Measurements from ENCODE around the gene CFAP20DC. TPM values are rescaled to one million over a fixed set of nuclear protein-coding genes. Genes with fewer than 3 reads are reported as not detected.

The CFAP20DC gene
- total and polyA plus RNA-seq, 2 of the 4 experiments (the other 2 are of a cell fraction), result 1.2 to 1.6 TPM

DNA sequence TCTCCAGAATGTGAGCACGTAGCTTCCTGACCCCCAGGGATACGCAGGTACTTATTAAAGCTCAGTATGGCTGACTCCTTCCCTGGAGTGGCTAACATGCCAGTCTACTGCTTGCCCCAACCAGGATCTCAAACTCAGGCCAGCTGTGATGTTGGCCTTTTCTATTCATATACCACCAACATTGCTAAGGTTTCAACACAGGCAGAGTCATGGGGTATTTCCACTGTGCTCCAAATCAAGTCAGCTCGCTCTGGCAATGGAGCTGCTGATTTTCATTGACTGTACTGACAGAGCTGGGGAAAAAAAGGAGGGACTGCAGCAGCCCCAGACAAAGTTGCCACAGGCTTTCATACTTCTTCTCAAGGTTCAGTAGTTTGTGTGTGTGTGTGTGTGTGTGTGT lies 87.0 kb downstream of the CFAP20DC start:
- intact Hi-C loops (cut with micrococcal nuclease), result loop anchor here (5.0 kb wide), 1 partner anchor 141 kb away; no protein-coding TSS in a partner anchor

More for the DNA sequence above, 87.0 kb downstream of the CFAP20DC start:
- H3K56ac ChIP-seq (ENCODE audit: extremely low read depth, insufficient read depth, low read length), result no peak overlapping the region; the same call in 1 of the 2 replicates
- peak overlapping the region; percentile 94 for H4K5ac ChIP-seq (ENCODE audit: low read depth, low read length)
- ATAC-seq (ENCODE audit: low read depth) (peak; percentile 8; the same call in 1 of the 2 replicates), DNase-seq (peak; percentile 64)
- H3K9me1 ChIP-seq (ENCODE audit: insufficient read depth, low read length), result peaks cover 9% of the 10 kb centered on the region
- peak overlapping the region; percentile 89 for H3K18ac ChIP-seq (ENCODE audit: low read depth, low read length)
- CTCF ChIA-PET, result interaction anchor here (0.7 kb wide), 1 partner anchor 24 kb away, joined by 3 read pairs; no protein-coding TSS in a partner anchor
- H3K27me3 ChIP-seq (ENCODE audit: control insufficient read depth, insufficient read depth, low read length), result no peaks in the 10 kb centered on the region
- peak overlapping the region; percentile 30; the same call in 1 of the 2 replicates for H3K4me2 ChIP-seq (ENCODE audit: low read depth, low read length)
- H4K91ac ChIP-seq (ENCODE audit: insufficient read depth, low read depth, low read length), result peak overlapping the region; percentile 76
- POLR2A ChIA-PET (ENCODE audit: unreplicated experiment), result no interaction called here
- dilution Hi-C loops (cut with HindIII; ENCODE audit: low sequenced_read_pairs, unreplicated experiment) (no loop called here), in situ Hi-C loops (cut with MboI; ENCODE audit: low sequenced_read_pairs) (no loop called here)
- H3K23ac ChIP-seq (ENCODE audit: low read depth, low read length), result peak overlapping the region; percentile 76
- peak overlapping the region; percentile 82 for H3K14ac ChIP-seq (replicated peaks; ENCODE audit: low read depth, low read length)
- H3K4me1 ChIP-seq (ENCODE audit: control insufficient read depth, insufficient read depth, low read length), result peaks cover 19% of the 10 kb centered on the region
- WGBS, 2 experiments (ENCODE audit: extremely low coverage in 2 of 2, insufficient read length in 1 of 2), result 83% methylated on average over 1 of the region's 3 CpGs; no CpG with 5 or more reads in 1 of the 2 experiments
- peak overlapping the region; percentile 94 for H2BK20ac ChIP-seq (ENCODE audit: low read depth, low read length)
- H4K20me1 ChIP-seq (ENCODE audit: insufficient read depth, low read length), result no peaks in the 10 kb centered on the region
- H4K8ac ChIP-seq (ENCODE audit: low read depth in 2 of 2, low read length in 2 of 2), result peak overlapping the region; percentile 41 to 87; a peak in 3 of 4 replicates
- peak overlapping the region; percentile 68 for H3K4ac ChIP-seq (ENCODE audit: low read depth, low read length)
- peak overlapping the region; percentile 62 for H2AK9ac ChIP-seq (replicated peaks; ENCODE audit: low read depth, low read length, poor library complexity)
- no peak overlapping the region for H3K9ac ChIP-seq (ENCODE audit: low read depth, low read length)
- peak; percentile 27; the same call in 1 of the 2 replicates for TF ChIP-seq CEBPB (IDR thresholded peaks at IDR 0.05; ENCODE audit: low read depth, low read length)
- no peak for TF ChIP-seq FOS (IDR thresholded peaks at IDR 0.05; ENCODE audit: low read depth, low read length)
- TF ChIP-seq RCOR1 (IDR thresholded peaks at IDR 0.05; ENCODE audit: insufficient replicate concordance, low read length), result no peak
- no peak for TF ChIP-seq MAZ (IDR thresholded peaks at IDR 0.05; ENCODE audit: borderline replicate concordance, low read depth, low read length)
- TF ChIP-seq RAD21 (IDR thresholded peaks at IDR 0.05; ENCODE audit: low read length), result no peak
- TF ChIP-seq MAFK (IDR thresholded peaks at IDR 0.05; ENCODE audit: low read depth, low read length), result no peak
- no peak for TF ChIP-seq BHLHE40 (IDR thresholded peaks at IDR 0.05; ENCODE audit: low read depth, low read length)
- H2BK120ac ChIP-seq (ENCODE audit: low read depth, low read length), result peak overlapping the region; percentile 92
- H3K9me3 ChIP-seq (ENCODE audit: control insufficient read depth, insufficient read depth, low read length), result no peaks in the 10 kb centered on the region
- H2AK5ac ChIP-seq (ENCODE audit: low read depth, low read length), result peak overlapping the region; percentile 88
- peak overlapping the region; percentile 94 for H3K27ac ChIP-seq (ENCODE audit: insufficient read depth, low read length)
- H3K4me3 ChIP-seq (ENCODE audit: insufficient read depth, low read depth, low read length), result no peak overlapping the region
- H2BK15ac ChIP-seq (ENCODE audit: low read depth, low read length), result peak overlapping the region; percentile 57; the same call in 2 of the 3 replicates
- no peaks in the 10 kb centered on the region for H3K36me3 ChIP-seq (ENCODE audit: control insufficient read depth, insufficient read depth, low read length)
- peak overlapping the region; percentile 82 for H2AFZ ChIP-seq (replicated peaks; ENCODE audit: low read length, poor library complexity)
- no TSS peak for BruUV-seq (replicated peaks)
- peak overlapping the region; percentile 42 for H2BK5ac ChIP-seq (ENCODE audit: low read depth, low read length, poor library complexity, severe bottlenecking)
- no peaks in the 10 kb centered on the region; a peak in 1 of 4 replicates for H3K79me1 ChIP-seq (ENCODE audit: low read depth in 1 of 2, low read length in 2 of 2)
